NCI-H524 treated with DMSO at 0.1 percent for 48 hours (cell line): Measurements from ENCODE around the gene BRD7.

ENCODE experiments used
- DNase-seq: peaks from one replicate; lab custom pipeline; 2025; lab: John Stamatoyannopoulos, UW

The BRD7 gene

DNA sequence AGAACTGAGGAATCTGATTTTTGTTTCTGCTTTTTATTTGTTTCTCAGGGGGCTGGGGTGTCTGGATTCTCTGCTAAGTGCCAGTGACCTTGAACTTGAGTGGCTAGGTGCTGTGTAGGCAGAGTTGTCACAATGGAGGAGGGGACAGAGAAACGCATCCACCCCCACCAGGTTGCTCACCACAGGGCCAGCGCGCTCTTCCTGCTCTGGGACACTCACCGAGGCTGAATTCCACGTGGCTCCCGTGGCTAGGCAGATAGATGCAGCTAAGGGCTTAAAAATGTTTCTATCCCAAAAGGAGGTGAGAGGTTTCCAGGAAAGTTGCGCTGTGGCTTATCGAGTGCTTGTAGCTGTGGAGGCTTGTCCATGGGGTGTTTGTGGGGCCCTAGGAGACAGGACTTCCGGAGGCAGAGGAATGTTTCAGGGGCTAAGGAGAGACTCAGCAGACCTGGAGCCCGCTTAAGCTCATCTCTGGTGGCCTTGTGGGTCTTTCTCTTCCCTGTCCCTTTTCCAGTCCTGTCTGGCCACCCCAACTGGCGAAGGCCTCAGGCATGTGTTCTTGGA is 65.7 kb downstream of the BRD7 start:
- DNase-seq = no peak

DNA sequence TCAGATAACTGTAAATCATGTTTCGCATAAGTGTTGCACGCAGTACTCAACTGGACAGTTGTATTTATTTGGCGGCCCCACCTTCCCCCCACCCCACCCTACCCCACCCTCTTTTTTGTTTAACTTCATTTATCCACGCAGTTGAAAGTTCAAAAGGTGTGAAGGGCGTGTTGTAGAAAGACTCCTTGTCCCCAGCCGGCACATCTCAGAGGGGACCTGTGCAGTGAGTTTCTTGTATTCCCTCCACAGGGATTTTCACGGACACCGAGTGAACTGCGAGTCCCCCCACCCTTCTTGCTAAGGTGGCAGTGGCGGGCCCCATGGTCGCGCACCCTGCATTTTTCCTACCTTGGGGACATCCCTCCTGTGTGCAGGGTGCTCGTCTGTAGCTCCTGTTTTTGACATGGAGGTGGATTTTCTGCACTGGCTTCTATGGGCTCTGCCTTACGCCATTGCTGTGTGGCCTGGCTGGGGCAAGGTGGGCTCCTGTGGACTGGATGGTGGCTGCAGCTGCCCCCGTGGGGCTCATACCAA is 66.2 kb downstream of the BRD7 start:
- DNase-seq = no peak

DNA sequence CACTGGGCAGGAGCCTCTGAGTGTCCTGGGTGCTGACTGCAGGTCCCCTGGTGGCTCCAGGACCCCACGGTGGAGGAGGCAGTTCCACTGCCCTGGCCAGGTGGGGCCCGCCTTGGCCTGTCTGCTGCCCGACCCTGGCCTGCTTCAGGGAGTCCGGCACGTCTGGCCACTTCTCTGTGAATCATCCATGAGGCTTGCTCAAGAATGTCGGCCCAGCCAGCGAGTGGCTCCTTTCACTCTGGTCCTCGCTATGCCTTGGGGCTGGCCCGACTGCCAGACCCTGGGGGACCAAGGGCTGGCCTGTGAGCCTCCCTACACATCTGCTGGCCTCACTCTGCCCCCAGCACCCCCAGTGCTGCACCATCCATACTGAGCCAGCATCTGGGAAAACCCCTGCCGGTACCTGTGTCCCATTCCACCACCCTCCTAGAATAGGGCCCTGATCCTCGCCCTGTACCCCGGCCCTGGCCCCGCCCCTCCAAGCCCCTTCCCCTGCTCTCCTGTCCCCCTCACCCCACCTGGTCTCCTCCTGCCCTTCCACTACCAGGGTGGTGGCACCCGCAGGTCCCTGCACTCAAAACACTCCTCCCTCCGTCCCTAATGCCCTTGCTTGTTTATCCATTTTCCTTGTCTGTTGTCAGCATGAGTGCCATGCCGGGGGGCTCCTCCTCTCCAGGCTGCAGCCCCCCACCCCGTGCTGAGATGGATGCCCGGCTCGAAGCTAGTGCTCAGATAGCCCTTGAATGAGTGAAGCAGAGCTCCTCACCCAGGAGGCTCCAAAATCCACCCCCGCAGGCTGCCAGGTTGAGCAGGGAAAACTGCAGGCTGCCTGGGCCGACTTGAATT is 66.9 kb downstream of the BRD7 start:
- DNase-seq = no peak

DNA sequence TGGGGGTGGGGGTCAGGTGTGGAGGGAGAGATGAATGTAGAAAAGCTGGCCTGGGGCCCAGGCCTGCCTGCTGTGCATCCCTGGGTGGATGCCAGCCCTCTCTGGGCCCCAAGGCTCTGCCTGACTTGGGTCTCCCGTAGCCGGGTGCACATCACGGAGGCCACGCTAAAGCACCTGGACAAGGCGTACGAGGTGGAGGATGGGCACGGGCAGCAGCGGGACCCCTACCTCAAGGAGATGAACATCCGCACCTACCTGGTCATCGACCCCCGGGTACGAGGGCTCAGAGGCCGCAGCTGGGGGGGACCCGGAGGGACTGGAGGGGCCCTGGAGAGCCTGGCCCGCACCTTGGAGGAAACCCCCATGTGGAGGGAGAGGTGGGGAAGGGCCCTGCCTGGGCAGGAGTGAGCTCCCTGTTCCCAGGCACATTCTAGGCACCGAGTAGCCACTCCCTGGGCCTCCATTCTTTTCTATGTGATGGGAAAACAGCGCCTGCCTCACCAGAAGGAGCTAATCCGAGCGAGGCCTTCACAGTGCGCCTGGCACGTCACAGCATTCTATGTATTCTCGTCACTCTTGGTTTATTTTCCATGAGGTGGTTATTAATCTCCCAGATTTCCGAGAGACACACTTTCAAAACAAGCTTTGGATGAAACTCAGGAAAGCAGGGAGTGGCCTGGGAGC is 67.7 kb downstream of the BRD7 start:
- DNase-seq = no peak

DNA sequence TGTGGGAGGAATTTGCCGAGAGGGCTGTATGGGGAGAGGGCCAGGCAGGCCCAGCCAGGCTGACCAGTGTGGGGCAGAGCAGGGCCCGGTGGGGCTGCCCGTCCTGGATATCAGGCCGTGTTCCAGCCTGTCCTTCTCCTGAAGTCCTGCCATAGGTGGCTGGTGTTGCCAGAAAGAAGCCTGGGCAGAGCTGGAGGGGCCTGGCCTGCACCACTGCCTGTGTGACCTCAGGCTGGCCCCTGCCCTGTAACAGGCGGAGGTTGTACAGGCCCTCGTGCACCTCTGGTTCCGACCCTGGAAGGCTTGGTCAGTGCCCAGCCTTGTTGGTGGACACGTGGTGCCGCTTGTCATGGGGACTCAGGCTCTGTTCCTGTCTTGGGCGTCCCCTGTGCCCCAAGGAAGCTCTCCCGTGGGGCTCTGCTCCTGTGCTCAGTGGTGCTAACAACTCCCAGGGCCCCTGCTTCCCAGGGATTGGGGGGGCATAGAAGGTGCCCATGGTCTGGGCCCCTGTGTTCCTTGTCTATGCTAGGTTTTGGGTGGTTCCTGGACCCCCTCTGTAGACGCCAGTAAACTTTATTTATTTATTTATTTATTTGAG is 69.2 kb downstream of the BRD7 start:
- DNase-seq = no peak

DNA sequence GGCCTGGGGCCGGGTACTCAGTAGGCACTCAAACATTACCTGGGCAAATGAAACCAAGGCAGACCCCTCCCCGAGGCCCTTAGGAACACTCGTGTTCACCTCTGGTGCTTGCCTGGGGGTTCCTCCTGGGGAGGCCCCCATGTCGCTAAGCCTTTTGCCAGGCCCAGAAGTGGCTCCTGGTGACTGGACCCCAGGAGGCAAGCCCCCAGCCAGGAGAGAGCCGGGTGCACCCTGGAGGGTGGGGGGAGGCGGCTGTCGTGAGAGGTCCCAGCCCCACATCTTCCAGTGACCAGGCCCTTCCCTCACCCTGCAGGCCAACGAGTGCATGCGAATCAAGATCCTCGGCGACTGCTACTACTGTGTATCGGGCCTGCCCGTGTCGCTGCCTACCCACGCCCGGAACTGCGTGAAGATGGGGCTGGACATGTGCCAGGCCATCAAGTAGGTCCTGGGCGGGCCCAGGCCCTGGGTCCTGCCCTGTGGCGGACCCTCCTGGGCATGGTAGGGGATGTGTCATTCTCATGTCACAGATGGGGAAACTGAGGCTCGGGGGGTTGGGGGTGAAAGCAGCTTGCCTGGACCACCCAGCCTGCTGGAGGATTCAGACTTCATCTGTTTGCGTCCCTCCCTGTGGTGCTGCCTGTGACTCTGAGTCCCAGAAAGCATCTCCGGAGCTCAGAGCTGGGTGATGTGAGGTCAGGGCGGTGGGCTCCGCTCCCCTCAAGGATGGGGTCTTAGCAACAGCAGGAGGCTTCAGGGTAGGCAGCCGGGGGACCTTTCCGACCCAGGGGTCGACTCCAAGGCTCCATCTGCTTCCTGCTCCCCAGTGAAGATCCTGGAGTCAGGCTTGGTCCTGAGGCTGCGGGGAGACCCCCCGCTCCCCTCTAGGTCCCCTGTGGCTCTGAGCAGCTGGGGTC is 69.9 kb downstream of the BRD7 start:
- no peak for DNase-seq

DNA sequence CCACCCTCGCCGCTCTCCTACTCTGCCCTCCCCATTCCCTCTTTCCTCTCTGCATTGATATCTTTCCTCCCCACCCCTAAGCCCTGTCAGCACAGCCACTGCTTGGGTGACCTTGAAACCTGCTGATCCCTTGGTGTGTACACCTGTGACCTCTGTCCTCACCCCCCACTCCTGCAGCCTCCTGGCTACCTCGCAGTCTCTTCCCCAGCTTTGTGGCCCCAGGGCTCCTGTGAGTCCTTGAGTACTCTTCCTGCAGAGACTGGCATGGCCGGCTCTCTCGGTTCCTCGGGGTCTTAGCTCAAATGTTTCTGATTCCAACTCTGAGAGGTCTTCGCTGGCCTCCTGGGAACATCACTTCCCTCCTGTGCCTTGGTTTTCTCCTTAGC is 70.7 kb downstream of the BRD7 start:
- no peak for DNase-seq

DNA sequence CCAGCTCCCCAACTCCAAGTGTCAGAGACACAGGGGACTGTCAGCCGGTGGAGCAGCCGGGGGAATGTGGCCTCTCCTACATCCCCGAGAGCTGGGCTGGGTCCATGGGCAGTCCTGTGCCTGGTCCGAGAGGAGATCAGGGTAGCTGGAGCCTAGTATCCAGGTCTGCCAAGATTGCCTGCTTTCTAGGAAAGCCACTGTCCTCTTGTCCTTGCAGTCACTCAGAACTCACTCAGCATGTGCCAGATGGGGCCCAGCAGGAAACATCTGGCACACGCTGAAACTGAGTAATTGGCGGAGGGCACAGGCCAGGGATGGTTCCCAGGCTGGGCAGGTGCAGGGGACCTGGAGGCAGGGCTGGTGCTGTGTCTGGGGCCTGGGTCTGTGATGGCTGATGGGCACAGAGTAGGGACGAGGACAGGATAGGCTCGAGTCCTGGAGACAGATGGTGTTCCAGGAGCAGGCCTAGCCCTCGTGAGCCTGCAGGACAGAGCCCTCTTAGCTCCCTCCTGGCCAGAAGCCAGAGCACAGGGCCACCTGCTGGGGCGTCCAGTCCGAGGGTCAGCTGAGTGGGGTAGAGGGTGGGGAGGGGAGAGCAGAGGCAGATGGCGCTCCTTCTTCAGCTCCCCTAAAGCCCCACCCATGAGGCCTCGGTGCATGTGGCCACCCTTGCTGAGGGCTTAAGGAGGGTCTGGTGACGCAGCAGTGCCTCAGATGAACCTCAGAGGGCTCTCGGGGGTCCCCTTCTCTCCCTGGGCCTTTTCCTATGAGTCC is 71.3 kb downstream of the BRD7 start:
- peak; percentile 96 for DNase-seq

DNA sequence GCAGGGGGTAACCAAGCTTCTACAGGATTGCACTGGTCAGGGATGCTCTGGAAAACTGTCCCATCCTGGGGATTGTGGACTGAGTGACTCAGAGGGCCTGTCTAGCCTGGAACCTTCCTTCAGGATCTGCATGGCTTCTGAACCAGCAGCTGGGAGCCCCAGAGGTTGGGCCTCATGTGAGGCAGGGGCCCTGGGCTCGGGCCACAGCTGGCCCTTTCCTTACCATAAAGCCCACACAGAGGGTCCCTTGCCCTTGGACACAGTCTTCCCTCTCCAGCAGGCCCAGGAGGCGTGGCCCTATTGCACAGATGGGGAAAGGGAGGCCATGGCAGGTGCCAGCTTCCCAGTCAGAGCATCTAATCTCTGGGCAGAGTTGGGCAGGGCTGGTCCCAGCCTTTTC is 72.0 kb downstream of the BRD7 start:
- no peak for DNase-seq

DNA sequence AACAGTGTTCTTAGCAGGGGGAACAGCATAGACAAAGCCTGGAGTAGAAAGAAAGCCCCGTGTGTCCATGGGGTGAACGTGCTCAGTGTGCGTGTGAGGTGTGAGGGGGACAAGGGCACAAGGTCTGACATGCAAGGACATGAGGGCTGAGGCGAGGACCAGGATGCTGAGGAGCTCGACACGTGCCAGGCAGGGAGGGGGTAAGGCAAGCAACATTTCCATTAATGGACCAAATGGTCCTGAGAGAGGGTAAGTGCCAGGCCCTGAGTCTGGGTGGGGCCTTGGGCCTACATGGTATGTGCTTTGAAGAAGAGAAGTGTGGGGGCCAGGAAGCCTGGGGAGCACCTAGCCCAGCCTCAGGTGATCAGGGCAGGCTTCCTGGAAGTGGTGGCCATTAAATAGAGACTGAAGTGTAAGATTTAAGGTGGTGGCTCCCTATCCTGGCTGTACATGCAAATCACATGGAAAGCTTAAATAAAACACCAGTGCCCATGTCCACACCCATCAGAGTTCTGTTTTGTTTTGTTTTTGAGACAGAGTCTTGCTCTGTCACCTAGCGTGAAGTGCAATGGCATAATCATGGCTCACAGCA is 73.2 kb downstream of the BRD7 start:
- no peak for DNase-seq

DNA sequence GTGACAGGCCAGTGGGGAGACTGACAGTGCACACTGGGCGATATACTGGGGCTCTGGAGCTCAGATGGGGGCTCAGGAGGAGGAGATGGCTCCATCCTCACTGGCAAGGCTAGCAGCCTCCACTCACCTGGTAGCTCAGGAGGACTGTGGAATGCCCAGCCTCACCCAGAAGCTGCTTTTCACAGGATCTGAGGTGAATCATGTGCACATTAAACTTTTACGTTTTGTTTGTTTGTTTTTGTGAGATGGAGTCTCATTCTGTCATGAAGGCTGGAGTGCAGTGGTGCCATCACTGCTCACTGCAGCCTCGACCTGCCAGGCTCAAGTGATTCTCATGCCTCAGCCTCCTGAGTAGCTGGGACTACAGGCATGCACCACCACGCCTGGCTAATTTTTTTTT is 73.8 kb downstream of the BRD7 start:
- no peak for DNase-seq

DNA sequence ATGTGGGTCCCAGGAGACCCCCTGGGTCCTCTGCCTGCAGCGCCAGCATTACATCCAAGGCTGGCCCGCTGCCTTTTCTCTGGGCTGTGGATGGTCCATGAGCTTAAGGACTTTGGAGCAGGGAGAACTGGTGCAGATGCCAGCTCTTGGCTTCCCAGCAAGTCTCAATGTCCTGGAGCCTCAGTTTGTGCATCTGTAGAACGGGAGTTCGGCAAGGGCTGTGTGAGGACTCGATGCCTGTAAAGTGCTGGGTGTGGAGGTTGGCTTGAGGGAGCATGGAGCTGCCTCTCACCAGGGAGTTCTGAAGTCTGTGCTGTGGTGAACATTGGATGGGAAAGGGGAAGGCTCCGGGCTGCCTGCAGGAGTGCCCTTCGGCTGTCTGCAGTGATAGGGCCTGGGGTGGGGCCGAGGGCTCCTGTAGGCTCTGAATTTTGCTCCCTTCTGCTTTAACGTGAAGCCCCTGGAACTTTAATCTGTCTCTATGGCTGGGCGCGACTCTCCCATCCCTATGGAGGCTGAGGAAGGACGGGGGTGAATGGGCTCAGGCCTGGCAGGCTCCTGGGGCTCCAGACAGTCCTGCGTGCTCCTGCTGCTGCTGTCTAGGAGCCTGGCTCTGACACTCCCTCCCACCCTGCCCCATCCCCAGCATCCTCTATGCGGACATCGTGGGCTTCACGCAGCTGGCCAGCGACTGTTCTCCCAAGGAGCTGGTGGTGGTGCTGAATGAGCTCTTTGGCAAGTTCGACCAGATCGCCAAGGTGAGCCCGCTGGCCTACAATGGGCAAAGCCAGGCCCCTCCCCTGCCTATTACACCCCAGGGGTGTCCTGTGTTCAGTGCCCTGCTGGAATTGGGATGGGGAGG is 74.6 kb downstream of the BRD7 start:
- no peak for DNase-seq

DNA sequence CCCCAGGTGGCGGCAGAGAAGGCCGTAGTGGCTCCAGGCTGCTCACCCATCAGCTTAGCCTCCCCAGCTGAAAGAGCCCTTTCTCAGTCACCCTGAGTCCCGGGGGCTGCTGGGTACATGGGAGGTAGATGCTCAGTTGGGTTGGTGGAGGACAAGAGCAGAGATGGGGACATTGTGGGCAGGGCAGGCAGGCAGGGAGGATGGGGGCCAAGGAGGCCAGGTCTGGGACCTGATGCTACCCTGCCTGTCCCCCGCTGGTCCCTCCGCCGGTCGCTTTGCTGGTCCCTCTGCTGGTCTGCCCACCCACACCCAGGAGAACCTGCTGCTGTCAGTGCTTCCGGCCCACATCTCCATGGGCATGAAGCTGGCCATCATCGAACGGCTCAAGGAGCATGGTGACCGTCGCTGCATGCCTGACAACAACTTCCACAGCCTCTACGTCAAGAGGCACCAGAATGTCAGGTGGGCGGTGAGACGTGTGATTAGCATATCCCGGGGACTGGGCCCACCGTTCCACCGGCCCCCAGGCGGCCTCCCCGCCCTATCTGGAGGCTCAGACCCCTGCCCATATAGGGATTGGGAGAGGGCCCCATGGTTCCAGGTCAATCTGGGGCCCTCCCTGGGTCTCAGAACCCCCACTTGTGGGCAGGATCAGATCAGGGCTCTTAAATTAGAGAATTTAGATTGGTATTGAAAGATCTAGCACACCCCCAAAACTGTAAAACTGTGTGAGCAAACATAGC is 75.6 kb downstream of the BRD7 start:
- no peak for DNase-seq

DNA sequence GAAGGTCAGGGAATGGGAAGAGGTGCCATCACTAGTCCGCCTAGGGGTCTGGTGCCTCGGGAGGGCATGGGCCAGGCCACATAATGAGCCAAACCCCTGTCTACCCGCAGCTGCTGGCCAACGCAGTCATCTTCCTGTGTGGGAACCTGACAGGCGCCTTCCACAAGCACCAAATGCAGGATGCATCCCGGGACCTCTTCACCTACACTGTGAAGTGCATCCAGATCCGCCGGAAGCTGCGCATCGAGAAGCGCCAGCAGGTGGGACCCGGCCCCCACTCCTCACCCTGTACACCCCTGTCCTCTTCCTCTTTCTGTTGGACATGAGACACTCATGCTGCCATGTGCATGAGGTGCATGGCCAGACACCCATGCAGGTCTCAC is 76.2 kb downstream of the BRD7 start:
- DNase-seq = no peak

DNA sequence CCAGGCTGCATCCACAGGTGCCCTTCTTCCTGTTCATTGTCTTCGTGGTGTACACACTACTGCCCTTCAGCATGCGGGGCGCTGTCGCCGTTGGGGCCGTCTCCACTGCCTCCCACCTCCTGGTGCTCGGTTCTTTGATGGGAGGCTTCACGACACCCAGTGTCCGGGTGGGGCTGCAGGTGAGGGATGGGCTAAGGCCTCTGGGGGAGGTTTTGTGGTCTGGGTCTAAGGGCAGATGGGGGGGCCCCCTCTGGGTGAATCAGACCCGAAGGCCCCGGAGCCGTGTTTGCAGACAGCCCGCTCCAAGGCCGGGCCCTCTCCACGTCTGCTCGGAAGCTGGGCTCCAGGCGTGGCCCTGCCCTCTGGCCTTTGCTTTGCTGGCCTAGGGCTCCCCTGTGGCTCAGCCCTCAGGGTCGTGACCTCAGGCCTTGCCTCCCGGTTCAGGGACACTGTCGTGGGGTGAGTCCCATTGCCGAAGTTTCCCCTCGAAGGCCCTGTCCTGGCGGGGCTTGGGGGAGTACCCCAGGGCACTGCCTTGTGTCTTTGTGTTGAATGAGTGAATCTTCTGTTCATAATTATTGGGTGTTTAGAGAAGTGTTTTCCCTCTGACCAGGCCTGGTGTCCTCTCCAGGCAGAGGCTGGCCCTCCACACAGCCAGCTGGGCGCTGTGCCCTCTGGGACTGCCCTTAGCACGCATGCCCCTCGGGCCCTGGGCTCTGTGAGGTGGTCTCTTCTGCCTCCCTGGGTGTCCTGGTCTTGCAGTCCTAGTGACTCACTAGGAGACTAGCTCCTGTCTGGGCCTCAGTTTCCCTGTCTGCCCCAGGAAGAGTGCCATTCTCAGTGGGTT is 76.8 kb downstream of the BRD7 start:
- no peak for DNase-seq

DNA sequence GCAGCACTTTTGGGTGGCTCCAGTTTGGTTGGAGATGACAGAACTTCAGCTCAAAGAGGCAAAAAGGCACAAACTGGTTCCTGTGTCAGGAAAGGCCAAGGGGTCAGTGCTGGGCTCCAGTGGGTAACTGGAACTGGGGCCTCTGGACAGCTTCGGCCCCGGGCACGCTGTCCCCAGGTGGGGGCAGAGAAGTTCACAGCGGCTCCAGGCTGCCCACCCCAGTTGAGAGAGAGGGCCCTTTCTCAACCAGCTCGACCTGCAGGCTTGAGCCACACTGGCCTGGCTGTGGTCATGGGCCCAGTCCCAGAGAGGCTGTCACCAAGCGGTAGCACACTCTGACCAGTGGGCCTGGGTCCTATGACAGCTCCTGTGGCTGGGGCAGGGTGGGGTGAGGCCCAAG is 77.9 kb downstream of the BRD7 start:
- DNase-seq = no peak

DNA sequence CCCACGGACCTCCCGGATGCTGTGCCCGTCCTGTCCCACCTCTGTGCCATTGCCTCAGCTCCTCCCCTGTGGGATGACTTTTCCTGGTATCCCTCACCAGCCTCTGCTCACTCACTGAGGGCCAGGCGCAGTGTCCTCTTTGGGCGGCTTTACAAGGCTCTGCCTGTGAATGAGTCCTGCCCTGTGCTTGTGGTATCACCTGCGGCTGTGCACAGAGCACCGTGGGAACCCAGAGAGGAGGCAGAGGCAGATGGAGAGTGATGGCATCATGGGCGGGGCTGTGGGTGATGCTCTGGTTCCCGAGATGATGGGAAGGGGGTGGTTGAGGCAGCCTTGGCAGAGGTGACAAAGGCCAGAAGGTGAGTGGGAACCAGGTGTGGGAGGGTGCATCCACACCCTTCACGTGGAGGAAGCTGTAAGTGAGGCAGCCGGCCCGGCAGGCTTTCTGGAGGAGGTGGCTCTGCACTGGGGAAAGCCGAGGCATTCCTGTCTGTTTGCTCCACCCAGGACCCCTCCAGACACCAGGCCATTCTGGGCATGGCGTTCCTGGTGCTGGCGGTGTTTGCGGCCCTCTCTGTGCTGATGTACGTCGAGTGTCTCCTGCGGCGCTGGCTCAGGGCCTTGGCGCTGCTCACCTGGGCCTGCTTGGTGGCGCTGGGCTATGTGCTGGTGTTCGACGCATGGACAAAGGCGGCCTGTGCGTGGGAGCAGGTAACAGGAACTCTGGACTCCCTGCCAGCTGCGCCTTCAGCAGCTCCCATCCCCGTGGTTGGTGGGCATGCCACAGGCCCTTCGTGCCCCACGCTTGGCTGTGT is 78.6 kb downstream of the BRD7 start:
- no peak for DNase-seq
